Measurements from ENCODE around the gene ASAP2.

The ASAP2 gene

DNA sequence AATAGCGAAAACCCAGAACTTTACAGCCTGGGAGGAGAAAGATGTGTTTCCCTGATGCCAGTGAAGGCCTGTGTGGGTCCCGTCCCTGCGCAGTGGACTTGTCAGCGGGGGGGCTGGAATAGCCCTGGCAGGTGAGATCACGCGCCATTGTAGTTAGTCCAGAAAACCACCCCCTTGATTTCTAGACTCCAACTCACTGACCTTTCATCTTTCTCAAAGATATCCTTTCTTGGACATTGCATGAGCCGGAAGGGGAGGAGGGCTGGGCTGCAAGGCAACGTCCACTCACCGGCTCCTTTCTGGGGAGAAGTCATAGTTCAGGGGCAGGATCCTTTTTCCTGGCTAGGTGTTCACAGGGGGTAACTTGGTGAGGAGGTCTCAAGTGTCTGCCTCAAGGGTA lies 22.3 kb upstream of the ASAP2 start:
- no peak for DNase-seq

- DNase-seq: no peak
Measured at GRCh38 chr2:9187620-9188214, 18.9 kb upstream of the ASAP2 start.

DNA sequence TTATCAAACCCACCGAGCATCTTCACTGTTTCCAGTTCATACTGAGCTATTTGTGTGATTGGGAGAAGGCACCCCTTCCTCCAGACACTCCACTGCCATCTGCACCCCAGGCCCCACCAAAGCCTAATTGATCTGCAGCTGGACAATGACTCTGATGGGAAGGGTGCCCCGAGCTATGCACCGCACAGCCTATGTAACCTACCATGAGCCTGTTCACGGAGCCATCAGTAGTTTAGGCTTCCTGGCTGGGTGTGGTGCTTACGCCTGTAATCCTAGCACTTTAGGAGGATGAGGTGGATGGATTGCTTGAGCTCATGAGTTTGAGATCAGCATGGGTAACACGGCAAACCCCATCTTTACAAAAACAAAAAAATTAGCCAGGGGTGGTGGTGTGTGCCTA lies 17.8 kb upstream of the ASAP2 start:
- DNase-seq: no peak

DNA sequence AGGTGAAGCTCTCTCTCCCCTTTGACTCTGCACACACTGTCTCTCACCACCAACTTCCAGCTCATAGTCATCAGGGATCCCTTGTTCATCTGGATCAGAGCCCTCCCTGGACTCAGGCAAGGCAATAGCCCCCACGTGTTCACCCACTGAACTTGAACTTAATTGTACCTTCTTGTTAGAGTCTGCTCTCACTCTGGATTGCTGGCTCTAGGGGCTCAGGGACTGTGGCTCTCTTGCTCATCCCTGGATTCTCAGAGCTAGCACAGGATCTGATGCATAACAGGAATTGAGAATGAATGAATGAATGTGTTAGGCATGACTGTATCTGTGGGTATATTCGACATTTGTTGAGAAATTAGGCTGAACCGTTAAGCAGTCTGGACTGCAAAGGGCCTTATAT lies 16.7 kb upstream of the ASAP2 start:
- DNase-seq: no peak

DNA sequence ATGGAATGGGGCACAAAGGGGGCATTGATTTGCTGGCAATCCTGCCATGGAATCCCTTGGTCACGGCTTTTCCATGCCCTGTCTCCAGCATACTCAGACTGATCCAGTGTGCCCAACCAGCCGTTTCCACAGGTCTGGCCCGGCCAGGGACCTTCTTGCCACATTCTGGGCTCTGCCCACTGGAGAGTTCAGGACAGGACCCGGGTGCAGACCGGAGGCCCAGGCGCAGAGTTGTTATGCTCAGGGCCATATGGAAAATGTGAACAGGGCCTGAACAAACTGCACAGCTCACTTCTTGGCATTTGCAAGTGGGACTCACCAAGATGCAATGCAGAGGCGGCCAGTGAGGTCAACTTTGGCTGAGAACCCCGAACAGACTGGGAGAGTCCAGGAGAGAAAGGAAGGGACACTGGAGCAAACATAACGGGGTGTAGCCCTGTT lies 15.6 kb upstream of the ASAP2 start:
- no peak for DNase-seq

- DNase-seq: no peak
Measured at GRCh38 chr2:9192712-9193111, 13.9 kb upstream of the ASAP2 start.

GRCh38 chr2:9194352-9194751 lies 12.3 kb upstream of the ASAP2 start:
- no peak for DNase-seq

GRCh38 chr2:9196637-9197036 lies 10.0 kb upstream of the ASAP2 start:
- no peak for DNase-seq

DNA sequence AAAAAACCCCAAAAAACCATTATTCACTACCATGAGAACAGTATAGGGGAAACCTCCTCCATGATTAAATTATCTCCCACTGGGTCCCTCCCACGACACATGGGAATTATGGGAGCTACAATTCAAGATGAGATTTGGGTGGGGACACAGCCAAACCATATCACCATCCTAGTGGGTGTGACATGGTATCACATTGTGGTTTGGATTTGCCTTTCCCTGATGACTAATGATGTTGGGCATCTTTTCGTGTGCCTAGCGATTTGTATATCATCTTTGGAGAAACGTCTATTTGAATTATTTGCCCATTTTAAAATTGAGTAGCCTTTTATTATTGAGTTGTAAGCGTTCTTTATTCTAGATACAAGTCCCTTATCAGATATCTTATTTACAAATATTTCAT lies 8.7 kb upstream of the ASAP2 start:
- no peak for DNase-seq

DNA sequence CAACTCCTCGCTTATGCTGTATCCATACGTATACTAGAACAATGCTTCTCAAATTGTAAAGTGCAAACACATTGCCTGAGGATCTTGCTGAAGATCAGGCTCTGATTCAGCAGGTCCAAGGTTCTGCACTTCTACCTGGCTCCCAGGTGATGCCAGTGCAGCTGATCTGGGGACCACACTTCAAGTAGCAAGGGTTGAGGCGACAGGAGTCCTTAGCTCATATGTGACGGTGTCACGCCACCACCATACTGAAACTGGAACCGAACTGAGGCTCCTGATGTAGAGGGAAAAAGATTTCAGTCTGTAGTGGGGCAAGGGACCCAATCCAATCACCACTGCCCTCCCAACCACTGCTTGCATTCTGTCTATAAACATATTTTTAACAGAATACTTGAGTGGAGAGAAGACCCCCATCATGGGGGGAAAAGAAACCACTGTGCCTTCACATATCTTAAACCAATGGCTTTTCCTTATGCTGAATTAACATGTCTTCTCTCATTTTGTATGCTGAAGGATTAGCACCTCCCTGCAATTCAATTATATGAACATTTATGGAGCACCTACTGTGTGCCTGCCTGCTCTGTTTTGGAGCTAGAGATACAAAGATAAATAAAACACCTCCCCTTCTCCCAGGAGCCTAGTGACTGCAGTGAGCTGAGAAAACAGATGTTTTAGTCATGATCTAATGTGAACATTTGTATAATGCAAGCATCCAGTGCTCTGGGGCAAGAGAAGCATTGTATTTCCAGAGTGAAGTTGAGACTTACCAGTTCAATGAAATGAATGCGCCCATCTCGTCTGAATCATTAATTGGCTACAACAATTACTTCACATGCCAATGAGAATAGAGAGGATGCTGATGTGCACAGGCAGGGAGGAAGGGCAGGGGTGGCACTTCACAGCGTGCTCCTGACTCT lies 6.6 kb upstream of the ASAP2 start:
- peak; percentile 9 for DNase-seq

DNA sequence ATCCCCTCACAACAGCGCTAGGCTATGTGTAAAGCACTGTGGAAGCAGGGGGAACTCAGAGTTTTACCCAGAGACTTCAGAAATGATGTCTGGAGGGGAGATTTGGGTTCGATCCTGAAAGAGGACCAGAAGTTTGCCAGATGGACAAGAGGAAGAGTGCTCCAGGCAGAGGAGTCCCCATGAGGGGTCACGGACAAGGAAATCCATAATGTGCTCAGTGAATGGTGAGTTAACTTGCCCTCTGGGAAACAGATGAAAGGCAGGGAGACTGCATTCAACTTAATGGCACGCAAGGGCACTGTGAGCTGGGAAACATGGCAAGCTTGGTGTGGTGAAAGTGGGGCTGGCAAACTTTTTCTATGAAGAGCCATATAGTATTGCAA lies 6.0 kb upstream of the ASAP2 start:
- DNase-seq: no peak

DNA sequence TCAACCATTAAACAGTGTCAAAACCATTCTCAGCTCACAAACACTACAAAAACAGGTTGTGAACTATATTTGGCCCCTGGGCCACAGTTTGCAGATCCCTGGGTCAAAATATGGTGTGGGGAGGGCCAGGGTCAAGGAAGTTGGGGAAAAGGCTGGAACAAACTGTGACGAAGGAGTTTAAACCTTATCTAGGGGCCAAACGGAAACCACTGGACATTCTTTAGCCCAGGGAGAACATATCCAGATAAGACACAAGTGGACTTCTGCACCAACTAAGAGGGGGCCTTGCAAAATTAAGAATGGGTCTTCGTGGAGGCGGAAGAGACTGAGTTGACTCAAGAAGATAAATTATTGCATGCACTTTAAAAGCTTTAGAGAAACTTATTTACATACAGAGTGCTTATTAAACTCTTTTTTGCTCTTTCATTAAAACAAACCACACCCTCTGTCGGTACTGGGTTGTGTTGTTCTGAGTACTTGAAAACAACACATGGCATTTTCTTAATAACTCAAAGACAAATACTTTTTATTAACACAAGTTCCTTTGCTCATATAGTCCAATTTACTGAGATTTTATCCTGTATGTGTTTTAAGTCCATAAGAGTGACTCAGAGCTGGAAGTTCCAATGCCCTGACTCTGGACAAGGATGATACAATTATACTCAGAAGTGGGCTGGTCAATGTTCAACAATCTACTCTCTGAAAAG lies 5.3 kb upstream of the ASAP2 start:
- no peak for DNase-seq

DNA sequence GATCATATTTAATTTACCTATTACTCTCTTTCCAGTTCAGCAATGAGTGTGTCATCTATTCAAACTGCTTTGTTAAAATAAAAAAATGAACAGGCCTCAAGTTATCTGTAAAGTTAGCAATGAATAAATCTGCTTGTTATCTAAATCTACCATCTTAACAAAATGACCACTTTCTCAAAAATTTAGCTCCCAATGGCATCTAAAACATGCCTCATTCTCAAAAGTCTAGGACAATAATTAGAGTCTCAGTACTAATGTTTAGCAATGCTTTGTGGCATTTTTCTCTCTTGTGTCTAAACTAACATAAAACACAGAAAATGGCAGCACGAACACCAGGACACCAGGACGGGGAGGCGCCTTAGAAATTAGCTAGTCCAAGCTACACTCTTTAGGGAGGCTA lies 3.6 kb upstream of the ASAP2 start:
- no peak for DNase-seq

DNA sequence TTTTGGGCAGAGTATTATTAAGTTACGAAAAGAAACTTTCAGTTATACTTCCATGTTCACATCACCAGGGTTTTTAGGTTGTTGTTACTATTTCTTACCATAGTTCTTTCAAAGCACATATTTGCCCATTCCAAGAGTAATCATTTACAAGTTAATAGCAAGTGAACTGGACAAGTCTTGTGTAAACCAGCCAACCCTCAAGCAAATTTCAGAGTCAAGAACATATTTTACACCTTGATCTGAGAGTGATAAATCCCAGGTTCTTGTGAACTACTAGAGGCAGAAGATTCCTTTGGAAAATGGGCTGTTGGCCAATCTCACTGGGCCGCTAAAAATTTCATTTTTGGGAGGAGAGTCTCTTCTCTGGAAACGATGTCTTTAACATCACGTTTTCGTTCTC lies 2.7 kb upstream of the ASAP2 start:
- no peak for DNase-seq

- DNase-seq: no peak
Measured at GRCh38 chr2:9204939-9205338, 1.7 kb upstream of the ASAP2 start.

DNA sequence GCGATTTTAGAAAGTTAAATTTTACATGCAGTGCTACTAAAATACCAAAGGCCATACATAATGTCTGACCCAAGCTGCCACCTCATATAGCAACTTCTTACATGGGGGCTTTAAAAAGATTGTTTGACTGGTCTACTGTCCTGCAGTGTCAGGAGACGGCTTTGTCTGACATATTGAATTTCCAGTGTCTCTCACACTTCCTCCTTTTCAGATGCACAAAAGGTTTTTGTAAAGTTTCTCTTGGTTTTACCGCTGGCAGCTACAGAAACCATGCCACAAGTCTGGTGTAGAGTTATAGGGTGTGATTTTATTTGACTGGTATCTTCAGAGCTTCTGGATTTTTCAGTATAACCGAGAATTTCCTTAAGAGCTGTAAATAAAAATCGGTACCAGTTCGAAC lies 1.1 kb upstream of the ASAP2 start:
- DNase-seq: no peak

DNA sequence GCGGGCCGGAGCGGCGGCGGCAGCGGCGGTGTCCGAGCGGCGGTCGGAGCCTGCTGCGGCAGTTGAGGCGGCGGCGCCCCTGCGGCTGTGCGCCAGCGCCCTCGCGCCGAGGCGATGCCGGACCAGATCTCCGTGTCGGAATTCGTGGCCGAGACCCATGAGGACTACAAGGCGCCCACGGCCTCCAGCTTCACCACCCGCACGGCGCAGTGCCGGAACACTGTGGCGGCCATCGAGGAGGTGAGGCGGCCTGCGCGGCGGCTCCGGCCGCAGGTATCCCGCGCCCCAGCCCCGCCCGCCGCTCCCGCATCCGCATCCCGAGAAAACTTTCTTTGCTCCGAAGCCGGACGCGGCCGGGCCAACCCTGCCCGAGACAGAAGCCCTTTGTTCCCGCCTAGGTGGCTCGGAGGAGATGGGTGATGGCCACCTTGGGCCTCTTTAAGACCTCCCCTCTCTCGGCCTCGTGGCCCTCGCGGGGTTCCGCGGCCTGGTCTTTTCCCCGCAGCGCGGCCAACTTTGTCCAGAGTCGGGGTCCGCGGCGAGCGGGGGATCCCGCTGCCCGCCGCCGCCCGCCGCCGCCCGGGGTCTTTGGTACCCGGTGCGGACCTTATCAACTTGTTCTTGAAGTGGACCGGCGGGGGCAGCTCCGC lies 504 bp downstream of the ASAP2 start:
- peak; percentile 59 for DNase-seq

DNA sequence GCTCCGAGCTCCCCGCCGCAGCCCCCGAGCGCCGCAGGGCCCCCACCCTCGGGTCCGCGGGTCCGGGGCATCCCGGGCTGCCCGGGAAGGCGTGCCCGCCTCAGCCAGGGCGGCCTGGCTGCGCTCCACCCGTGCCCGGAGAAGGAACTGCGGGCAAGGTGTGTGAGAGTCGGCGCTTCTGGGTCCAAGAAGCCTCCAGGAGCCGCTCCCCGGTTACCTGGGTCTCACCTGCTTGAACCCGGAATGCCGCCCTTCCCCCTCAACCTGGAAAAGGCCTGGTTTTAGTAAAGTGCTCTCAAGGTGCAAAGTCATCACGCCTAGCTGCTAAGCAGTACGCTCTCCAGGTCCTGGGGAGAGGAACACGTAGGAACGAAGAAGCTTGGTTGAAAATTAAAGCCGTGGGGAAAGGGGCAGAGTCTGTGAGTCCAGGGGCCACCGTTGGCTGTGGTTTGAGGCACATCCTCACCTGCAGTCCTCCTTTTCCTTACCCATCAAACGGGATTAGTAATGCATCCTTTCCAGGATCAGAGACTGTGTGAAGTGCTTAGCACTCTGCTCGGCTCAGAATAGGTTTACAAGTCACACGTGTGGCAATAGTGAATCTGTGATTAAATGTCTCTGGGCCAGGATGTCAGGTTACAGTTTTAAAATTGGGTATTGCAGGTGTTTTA lies 1.2 kb downstream of the ASAP2 start:
- peak; percentile 64 for DNase-seq

- no peak for DNase-seq
Measured at GRCh38 chr2:9208875-9209274, 2.3 kb downstream of the ASAP2 start.

DNA sequence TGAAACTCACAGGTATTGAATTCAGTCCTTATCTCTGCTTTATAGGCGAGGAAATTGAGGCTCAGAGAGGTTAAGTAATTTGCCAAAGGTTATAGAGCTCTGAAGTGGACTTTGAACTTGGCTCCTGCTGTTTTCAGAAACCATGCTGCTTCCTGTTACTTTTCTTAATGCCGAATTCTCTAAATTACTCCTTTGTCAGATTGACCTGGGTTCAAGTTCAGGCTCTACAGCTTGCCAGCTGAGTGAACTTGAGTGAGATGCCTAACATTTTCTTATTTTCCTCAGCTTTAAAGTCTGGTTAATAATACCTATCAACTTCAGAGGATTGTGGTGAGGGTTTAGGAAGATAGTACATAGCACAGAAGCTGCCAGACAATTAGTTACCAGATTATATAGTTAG lies 3.4 kb downstream of the ASAP2 start:
- peak; percentile 9 for DNase-seq

DNA sequence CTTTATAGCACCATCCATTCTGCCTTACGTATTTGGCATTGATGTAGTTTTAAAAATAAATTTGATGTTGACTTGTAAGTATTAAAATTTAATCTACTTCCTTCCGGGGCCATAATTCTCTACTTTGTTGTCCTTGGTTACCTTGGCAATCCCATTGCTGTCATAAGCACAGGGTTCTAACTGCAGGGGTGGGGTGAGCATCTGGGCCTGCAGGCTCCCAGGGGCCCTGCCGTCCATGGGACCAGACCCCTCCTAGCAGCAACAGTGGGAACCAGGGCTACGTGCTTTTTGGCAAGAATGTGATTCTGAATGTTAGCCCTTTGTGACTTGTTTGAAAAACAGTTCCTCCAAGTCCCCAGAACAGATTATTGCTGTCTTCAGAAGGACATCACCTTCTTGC lies 4.9 kb downstream of the ASAP2 start:
- peak; percentile 16 for DNase-seq

DNA sequence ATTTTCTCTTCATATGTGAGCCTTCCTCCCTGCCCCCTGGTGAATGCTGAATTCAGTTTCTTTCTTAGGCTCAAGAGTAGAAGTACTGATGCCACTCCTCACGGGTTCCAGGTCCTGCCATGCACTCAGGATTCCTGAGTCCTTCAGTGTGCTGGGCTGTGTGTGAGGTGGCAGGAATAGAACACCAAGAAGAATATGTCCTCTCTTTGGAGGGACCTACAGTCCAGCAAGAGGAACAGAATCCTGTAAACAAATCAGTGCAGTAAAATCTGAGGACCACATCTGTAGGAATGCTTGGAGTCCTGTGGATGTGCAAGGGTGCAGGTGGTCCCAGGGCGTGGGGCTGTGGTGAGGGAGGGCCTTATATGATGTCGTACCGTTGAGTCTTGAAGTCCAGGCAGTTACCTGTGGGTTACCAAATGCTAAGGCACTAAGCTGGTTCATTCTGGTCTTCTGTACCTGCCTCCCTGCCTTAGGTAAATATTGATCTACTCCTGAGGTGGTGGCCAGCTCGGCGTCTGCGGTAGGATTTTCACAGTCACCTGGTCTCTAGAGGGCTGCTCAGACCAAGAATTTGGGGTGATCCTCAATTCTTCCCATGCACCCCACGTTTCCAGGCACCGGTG lies 5.5 kb downstream of the ASAP2 start:
- peak; percentile 71 for DNase-seq

Data from NCI-H69 (cell line).